Measurements from ENCODE around the gene AK8.

AK8 gene

DNA sequence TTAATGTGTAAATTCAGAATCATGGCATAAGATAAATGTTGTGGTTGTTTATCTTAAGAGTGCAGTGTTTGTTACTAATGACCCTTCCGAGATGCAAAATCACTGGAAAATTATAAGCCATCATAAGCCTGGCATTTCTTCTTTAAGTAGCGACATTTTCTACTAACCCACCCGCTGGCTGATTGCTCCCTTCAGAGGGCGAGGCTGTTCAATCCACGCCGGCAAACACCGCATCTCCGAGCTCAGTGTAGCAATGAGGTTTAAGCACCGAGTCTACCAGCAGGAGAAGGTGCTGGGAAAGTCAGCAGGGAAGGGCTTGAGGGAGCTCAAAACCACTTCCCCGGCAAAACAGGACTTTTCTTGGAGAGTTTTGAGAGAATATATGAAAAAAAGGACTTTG lies 52.7 kb downstream of the AK8 start:
- DNase-seq (ENCODE audit: low spot score), result no peak

DNA sequence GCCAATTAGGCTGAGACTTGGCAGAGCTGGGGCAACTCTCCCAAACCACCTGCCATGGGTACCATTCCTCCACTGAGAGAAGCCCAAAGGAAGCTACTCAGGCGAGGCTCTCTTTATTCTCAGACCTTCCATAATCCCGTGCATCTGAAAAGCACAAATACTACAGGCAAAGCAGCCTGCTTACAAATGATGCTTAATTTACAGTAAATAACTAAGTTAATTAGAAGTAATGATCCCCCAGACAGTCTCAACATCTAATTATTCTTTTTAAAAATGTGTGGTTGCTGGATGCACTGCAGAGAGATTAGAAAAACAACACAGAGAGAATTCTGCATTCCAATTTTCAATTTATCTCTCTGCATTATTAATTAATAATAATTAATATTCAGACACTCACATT lies 53.1 kb downstream of the AK8 start:
- no peak for DNase-seq (ENCODE audit: low spot score)

DNA sequence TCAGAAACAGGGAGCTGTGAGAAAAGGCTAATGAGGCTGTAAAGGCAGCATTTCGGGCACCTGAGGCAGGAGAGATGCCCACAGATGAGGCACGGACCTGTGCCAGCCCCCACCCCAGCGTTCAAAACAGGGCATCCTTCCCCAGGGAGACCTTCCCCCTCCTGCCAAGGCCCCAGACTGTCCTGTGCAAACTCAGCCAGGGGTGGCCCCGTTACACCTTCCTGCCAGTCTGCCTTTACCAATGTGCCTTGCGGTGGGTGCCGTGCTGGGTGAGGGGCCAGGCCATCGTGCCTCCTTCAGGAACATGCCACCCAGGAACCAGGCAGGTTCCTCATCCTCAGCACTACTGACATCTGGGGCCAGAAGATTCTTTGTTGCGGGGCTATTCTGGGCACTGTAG lies 53.9 kb downstream of the AK8 start:
- DNase-seq (ENCODE audit: low spot score), result no peak

DNA sequence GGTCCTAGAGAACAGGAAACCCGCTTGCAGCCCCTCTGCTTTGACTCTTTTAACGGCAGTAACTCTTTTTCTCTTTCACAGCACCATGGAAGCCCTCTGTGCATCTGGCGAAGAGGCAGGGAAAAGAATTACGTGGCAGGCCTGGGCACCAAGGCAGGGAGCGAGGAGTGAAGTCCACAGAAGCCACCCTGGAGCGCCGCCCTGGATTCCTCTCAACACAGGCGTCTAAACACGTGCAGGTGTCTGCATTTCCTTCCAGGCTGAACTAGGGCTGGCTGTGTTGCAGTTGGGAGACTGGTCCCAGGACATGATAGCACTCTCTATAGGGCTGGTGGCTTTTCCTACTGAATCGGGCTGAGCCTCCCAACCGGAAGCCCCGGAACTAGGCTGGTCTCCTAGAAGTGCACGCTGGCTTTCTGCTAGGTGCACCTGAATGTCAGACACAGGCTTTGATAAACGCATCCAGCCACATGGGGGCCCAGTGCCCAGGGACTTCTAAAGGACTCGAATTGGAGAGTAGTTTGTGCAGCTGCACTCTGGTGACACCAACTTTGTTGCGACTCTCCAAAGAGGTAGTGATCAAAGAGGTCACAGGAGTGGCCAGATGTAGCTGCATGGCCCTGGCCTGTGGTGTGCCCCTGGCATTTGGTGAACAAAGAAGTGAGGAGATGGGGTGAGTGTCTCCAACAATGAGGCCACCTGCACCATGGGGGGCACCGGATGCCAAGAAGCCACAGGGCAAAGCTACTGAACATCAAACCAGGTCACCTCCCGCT lies 54.5 kb downstream of the AK8 start:
- DNase-seq (ENCODE audit: low spot score), result peak; percentile 10

DNA sequence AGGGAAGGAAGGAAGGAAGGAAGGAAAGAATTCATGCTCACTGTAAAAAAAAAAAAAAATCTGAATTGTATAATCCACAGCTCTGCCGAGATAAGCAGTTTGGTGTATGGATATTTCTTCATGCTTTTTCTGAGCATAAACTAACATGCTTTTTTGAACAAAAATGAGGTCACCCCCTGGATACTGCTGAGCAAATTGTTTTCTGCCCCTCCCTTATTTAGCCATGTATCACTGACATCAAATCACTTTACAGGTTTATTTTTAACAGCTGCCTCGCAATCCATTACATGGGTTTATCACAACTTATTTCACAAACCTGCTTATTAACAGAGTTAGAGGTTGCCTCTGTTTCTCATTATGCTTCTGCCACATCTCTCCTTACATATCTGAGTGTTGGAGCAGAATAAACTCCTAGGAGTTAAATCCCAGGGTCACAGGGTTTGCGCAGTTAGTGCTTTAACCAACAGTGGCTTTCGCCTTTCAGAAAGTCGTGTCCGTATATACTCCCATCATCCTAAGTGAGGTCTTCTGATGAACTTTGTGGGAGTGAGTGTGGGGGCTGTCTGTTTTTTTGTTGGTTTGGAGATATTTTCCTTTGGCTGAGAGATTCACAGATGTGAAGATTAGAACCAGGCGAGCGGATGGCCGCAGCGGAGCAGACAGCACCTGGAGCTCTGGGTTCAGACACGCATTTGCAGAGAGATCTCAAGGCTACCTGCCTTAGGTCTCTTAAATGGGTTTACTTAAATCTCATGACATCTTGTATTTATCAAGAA lies 57.7 kb downstream of the AK8 start:
- DNase-seq (ENCODE audit: low spot score), result no peak

DNA sequence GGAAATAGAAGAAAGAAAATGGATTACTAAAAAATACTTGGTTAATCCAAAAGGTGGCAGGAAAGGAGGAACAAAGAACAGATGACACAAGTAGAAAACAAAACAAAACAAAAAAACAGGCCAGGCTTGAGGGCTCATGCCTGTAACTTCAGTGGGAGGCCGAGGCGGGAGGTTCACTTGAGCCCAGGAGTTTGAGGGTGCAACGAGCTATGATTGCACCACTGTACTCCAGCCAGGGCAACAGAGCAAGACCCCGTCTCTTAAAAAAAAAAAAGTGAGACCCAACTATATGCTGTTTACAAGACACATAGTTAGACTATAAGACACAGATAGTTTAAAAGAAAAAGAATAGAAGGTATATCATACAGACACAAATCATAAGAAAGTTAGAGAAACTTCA lies 59.5 kb downstream of the AK8 start:
- DNase-seq (ENCODE audit: low spot score), result no peak

DNA sequence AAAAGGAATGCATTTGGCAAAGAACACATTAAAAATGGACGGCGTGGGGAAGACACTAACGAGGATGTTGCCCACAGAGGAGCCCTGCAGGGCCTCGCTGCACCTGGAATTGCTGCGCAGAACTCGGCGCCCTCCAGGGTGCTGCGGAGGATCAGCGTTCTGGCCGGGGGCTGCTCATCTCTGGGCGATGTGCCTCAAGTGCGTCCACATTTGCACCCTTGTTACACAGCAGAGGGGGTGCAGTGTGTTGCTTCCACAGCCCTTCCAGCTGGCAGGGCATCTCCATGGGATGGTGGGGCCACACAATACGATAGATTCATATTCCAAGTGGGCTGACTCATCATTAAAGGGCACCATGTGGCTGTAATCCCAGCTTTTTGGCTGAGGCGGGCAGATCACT lies 63.1 kb downstream of the AK8 start:
- DNase-seq (ENCODE audit: low spot score), result no peak

DNA sequence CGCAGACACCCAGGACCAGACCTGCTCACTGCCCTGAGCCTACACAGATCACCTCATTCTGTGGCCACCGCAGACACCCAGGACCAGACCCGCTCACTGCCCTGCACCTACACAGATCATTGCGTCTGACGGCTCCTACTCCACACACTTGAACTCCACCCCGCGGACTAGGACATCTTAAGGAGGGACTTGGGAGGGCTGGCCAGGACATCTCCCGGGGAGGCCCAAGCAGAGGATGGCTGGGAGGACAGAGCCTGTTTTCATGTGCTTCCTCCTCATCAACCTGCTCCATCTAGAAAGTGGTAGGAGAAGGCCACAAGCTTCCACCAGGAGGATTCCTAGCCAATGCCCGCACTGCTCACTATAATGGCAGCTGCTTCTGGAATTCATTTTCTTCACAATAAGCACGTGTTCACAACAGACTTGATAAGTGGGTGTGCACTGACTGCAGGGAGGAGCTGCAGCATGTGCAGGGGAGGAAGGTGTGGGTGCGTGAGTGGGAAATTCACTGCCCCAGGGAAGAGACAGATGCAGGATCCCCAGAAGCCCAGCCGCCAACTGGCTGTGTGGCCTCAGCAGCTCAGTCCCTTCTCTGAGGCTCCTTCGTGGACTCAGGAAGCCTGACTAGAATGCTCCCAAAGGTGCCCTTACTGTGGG lies 64.8 kb downstream of the AK8 start:
- DNase-seq (ENCODE audit: low spot score), result no peak

DNA sequence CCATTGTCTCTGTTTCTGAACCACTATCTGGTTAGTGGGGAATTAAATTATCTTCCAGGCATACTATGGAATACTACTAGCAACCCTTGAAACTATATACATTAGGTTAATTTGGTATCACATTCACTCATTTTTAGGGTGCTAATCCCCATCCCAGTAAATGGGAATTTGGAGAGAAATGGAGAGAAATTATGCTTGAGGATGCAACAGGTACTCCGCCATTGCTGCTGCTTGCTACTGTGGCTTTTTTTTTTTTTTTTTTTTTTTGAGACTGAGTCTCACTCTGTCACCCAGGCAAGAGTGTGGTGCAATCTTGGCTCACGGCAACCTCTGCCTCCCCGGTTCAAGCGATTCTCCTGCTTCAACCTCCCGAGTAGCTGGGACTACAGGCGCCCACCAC lies 66.1 kb downstream of the AK8 start:
- DNase-seq (ENCODE audit: low spot score), result no peak

DNA sequence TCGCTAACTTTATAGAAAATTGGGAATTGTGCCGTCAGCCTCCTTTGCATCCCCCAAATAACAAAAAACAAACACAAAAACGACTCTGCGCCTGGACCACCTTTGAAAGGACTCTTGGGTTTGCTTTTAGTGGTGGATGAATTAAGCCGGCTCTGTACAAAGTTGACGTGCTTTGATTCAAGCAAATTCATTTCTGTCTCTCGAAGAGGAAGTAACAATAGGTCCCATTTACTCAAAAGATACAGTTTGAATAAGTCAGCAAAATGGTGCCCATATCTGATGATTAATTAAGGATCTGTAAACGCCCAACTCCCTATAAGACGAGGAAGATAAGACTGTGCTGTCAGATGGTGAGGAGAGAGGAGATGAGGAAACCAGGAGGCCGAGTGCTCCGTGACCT lies 67.8 kb downstream of the AK8 start:
- DNase-seq (ENCODE audit: low spot score), result no peak

DNA sequence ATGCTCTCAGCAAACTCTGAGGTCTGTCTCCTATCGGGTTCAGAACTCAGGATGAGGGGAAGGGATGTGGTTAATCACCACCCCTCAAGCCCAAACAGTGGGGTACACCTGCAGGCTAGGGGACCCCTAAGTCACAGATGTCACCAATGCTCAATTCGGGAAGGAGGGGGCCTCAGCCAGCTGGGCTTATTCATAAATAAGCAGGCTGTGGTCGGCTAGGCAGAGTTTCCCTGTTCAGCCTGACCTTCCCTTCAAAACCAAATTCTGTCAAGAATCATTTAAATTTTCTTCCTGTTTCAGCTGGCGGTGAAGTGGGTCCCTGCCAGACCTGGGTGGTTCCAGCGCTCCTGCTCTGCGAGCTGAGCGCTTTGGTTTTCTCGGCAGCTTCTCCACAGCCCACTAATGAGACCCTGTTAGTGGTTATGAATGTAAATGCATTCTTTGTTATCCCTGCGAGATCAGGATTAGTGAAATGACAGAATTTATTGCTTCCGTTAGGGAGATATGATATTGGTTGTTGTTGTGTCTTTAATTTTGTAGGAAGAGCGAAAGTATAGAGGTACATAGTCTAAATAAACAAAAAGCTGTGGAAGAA lies 68.3 kb downstream of the AK8 start:
- DNase-seq (ENCODE audit: low spot score), result no peak

DNA sequence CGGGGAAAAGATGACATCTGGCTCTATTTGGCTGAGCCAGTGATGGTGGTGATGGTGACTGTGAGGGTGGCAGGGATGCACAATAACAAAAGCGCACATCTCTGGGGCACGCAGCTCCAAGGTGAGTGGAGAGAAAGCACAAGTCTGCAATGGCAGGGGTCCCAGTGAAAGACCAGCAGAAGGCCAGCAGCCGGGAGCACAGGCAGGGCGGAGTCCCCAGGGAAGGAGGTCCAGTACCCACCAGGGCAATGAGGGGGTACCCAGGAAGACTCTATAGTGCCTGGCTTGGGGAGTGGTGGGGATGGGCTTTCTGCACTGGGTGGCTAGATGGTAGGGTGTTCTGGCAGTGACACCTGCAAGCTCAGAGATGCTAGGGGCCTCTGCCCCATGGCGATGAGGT lies 69.4 kb downstream of the AK8 start:
- no peak for DNase-seq (ENCODE audit: low spot score)

DNA sequence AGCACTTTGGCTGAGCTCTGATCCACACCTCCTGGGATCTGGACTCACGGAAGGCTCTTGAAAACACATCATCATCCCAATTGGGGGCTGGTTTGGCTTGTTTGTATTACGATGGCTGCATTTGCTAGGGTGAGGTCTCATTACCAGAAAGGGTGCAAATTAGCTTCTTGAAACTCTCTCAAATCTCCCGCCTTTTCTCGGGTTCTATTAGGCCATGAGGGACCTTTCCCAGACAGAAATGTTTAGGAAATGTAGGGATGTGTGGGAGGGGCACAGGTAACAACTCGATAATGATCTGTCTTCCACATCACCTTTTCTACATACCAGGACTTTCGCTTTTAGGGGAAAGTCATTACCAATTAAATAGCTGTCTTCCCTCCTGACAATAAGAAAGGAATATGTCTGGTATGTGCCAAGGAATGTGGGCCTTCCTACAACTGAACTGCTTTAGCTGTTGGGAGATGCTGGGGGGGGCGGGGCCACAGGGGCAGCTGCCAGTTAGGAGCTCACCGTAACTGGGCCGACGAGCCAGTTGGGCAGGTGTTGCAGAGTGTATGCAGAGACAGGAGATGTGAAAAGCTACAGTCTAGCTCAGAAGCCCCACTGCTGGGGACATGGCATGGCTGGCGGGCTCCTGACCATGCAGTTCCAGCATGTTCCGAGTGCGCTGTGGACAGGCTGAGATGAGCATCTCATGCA lies 71.2 kb downstream of the AK8 start:
- no peak for DNase-seq (ENCODE audit: low spot score)

DNA sequence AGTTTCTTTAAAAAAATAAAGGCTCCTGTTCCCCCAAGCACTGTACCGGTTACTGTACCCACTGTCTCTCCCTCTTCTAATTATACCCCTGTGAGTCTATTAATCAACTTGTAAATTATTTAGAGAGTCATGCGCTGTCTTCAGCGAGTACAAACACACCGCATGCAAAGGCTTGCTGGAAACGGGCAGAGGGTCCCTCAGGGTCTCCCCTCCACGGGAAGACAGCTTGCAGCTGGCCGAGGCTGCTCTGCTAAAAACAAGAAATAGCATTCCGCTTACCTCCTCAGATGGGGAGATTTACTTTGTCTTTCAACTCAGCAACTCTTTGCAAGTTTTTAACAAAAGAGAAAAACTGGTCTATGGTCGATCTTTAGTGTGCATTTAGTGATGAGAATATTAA lies 71.8 kb downstream of the AK8 start:
- no peak for DNase-seq (ENCODE audit: low spot score)

DNA sequence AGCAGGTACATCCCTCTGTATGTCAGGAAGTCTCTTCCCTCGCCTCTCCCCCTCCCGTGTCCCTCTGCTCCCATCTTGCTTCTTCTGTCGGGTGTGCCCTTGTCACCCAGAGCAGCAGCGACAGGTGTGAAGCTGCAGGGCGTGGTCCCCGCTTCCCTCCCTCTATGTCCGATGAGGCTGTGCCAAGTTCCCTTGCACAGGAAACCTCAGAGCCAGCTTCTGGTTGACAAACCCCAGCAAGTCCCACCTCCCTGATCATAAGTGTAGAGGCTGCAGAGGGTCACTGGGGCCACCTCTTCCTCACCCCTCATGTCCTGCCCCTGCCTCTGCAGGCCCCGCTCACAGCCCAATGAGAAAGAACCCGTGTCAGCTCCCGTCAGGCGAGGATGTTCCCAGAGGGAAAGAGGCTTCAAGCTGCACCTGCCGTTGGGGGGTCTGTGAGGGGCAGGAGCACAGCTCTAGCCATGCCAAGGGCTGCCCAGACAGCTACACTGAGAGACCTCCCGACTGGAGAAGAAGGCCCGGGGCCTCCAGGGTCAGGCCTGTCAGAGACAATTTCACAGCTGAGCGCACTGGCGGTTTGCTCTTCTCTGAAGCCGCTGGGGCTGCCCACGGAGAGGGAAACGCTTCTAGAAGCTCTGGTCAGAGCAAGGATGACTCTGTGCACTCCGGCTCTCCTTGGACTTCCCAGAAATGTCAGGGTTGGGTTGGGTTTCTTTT lies 73.3 kb downstream of the AK8 start:
- DNase-seq (ENCODE audit: low spot score), result peak; percentile 11

DNA sequence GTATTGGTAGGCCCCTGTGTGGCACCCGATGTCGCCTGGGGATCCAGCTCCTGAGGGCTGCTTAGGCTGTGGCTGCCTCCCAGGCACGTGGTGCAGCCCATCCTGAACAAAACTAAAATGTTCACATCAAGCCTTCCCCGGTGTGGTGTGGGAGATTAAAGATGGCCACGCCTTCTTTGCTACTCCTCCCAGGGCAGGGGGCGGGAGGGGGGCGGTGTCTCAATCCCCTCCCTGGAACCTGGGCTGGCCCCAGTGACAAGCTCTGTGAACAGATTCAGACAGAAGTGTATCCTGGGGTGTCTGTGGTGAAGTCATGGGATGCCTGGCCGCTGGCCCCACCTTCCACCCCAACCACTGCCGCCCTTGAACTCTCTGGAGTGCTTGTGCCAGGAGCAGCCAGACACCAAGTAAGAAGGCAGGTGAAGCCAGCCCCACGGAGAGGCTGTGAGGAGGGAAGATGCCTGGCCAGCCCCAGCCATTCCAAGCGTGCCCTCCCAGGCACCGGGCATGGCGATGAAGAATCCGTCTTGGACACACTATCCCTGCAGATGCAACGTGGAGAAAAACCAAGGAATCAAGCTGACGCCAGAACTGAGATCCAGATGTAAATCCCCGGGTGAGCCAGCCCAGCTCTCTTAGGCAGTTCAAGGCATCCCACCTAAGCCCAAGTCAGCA lies 75.8 kb downstream of the AK8 start:
- no peak for DNase-seq (ENCODE audit: low spot score)

DNA sequence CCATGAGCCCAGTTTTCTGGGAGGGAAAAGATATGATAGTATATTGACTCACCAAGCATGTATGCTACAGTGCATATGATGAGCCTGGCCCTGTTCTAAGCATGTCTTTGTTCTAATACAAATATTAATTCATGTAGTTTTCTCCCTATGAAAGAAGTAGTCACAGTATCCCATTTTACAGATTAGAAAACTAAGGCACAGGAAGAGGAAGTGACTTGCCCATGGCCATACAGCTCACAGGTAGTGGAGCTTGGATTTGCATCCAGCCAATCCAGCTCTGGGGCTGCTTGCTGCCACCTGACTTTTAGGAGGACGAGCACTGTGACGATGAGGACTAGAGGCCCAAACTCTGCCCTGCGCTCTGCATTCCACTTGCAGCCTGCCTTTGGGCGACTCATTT lies 76.4 kb downstream of the AK8 start:
- no peak for DNase-seq (ENCODE audit: low spot score)

DNA sequence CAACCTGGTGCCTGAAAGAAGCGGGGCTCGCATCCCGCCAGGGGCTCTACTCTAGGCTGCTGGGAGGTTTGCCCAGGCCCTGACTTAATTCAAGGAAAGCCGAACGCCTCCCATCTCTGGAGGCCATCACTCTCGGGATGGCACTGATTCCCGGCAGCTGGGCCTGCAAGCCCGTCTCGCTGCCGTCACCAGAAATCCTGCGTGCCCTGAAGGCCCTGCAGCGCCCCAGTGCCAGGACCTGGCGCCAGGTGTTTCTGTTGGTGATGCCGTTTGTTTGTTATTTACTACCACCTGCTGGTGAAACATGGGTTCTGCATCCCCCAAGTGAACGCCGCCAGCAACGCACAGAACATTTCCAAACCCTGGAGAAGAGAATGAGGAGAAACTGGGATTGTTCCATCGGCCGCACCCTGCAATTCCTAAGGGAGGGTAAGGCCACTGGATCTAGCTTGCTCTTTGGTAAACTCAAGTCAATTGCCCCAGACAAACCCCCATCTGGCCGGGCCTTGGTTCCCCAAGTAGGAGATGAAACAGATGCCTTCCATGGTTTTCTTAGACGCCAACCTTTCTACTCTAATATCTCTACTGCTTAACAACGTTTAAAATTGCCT lies 77.9 kb downstream of the AK8 start:
- peak; percentile 82 for DNase-seq (ENCODE audit: low spot score)

DNA sequence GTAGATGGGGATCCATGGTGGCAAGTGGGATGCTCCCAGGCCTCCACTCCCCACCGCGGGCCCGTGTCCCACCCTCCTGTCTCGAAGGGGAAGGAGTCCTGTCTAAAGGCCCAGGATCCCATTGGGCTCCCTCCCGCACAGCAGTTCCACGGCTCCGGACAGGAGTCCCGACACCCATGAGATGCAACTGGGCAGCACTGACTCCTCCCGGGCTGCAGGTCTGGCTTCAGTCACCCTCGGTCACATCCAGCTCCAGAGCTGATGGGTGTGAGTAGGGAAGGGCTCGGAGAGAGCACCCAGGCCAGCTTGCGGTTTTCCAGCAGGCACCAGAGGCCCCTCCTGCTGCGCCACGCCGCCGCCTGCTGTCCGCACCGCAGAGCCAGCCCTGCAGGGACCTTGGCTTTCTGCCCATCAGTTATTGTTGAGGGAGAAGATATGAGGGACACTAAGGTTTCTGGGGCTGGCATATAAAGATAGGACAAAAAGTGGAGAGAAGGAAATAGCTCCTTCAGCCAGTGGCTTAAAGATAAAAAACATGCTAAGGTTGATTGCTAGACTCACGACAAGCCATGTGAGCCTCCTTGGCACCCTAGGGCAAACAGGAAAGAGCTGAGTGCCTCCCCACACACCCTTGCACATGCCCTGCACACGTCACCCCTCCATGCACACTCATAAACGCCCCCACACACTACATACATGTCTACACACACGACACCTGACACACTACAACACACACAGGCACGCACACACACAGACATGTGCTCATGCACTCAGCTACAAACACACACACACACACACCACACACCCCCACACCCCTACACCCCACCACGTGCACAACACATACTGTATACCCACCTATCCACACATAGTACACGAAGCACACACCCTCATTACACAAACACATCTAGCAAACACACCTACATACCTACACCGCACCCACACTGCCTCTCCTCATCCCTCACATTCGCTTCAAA lies 79.0 kb downstream of the AK8 start:
- no peak for DNase-seq (ENCODE audit: low spot score)

Measured in NAMALWA (cell line).